Measurements from ENCODE around the gene HILPDA.
A peak's percentile ranks its signal among the peaks of the same experiment; 100 is the strongest.

The HILPDA gene

GRCh38 chr7:128431754-128432153, 23.9 kb upstream of the HILPDA start:
- peaks cover 5 to 16% of the 10 kb centered on the region in 2 experiments for H3K4me1 ChIP-seq (ENCODE audit: control insufficient read depth in 1 of 2, insufficient read depth in 2 of 2, low read length in 2 of 2)
- no peaks in the 10 kb centered on the region for H3K9me3 ChIP-seq (ENCODE audit: insufficient read depth, low read depth, low read length)
- H3K36me3 ChIP-seq (ENCODE audit: control insufficient read depth in 1 of 2, insufficient read depth in 2 of 2, low read length in 2 of 2) = no peaks in the 10 kb centered on the region
- no peak overlapping the region for H2BK12ac ChIP-seq (ENCODE audit: low read length)
- H3K4me2 ChIP-seq (ENCODE audit: low read length) = no peak overlapping the region
- H4K12ac ChIP-seq (ENCODE audit: low read depth, low read length) = no peak overlapping the region
- no peak overlapping the region for H3K27ac ChIP-seq (ENCODE audit: low read depth, low read length)
- H3K79me1 ChIP-seq (ENCODE audit: low read length) = peaks cover 1% of the 10 kb centered on the region
- no peak overlapping the region for H4K91ac ChIP-seq (ENCODE audit: low read depth, low read length)
- no peak overlapping the region for H2AFZ ChIP-seq (ENCODE audit: insufficient read depth, low read length, poor library complexity)
- H2BK5ac ChIP-seq (ENCODE audit: low read depth, low read length, poor library complexity) = no peak overlapping the region
- no peak overlapping the region for H3K18ac ChIP-seq (ENCODE audit: low read length)
- H3K4me3 ChIP-seq (ENCODE audit: low read depth, low read length) = no peak overlapping the region
- H3K79me2 ChIP-seq (ENCODE audit: control insufficient read depth, insufficient read depth, low read length, poor library complexity) = no peaks in the 10 kb centered on the region
- DNase-seq = no peak
- no peak overlapping the region for H4K8ac ChIP-seq (ENCODE audit: low read depth, low read length)
- no peak overlapping the region for H3K9ac ChIP-seq (ENCODE audit: low read length)
- H3K4ac ChIP-seq (ENCODE audit: low read depth, low read length) = no peak overlapping the region
- no peak overlapping the region for H2AK5ac ChIP-seq (ENCODE audit: low read length)
- H3K14ac ChIP-seq (ENCODE audit: low read length) = no peak overlapping the region
- no CpG with 5 or more reads among the region's 2 CpGs for WGBS (ENCODE audit: extremely low coverage, insufficient coverage, insufficient read length)
- H3K23ac ChIP-seq (ENCODE audit: low read length) = no peak overlapping the region
- no peak overlapping the region for H2BK120ac ChIP-seq (ENCODE audit: insufficient read depth, low read length, poor library complexity)
- no peaks in the 10 kb centered on the region for H3K27me3 ChIP-seq (ENCODE audit: insufficient read depth, low read length)

- Histone ChIP-seq H3K18ac (ENCODE audit: low read length) (no peak overlapping the region), H2BK120ac (ENCODE audit: insufficient read depth, low read length, poor library complexity) (no peak overlapping the region), H3K14ac (ENCODE audit: low read length) (no peak overlapping the region), H3K4me3 (ENCODE audit: low read depth, low read length) (no peak overlapping the region), H4K91ac (ENCODE audit: low read depth, low read length) (no peak overlapping the region), H4K8ac (ENCODE audit: low read depth, low read length) (no peak overlapping the region), H2BK12ac (ENCODE audit: low read length) (no peak overlapping the region), H3K4ac (ENCODE audit: low read depth, low read length) (no peak overlapping the region), H3K79me2 (ENCODE audit: control insufficient read depth, insufficient read depth, low read length, poor library complexity) (no peaks in the 10 kb centered on the region), H2AK5ac (ENCODE audit: low read length) (no peak overlapping the region), H3K27ac (ENCODE audit: low read depth, low read length) (peak overlapping the region; percentile 48), H3K36me3 (ENCODE audit: control insufficient read depth in 1 of 2, insufficient read depth in 2 of 2, low read length in 2 of 2) (no peaks in the 10 kb centered on the region), H3K9me3 (ENCODE audit: insufficient read depth, low read depth, low read length) (no peaks in the 10 kb centered on the region), H2BK5ac (ENCODE audit: low read depth, low read length, poor library complexity) (no peak overlapping the region), H3K4me1 (ENCODE audit: control insufficient read depth in 1 of 2, insufficient read depth in 2 of 2, low read length in 2 of 2) (peaks cover 5 to 16% of the 10 kb centered on the region in 2 experiments), H4K12ac (ENCODE audit: low read depth, low read length) (no peak overlapping the region), H3K9ac (ENCODE audit: low read length) (no peak overlapping the region), H3K23ac (ENCODE audit: low read length) (no peak overlapping the region), H3K27me3 (ENCODE audit: insufficient read depth, low read length) (no peaks in the 10 kb centered on the region), H3K4me2 (ENCODE audit: low read length) (no peak overlapping the region), H2AFZ (ENCODE audit: insufficient read depth, low read length, poor library complexity) (no peak overlapping the region), H3K79me1 (ENCODE audit: low read length) (peaks cover 1% of the 10 kb centered on the region)
- WGBS (ENCODE audit: extremely low coverage, insufficient coverage, insufficient read length) = no CpG with 5 or more reads among the region's 4 CpGs
- DNase-seq = peak in 1 of 2 donors; percentile 49
Measured at GRCh38 chr7:128434413-128435326, 21.0 kb upstream of the HILPDA start.

- no peak overlapping the region for H3K4me2 ChIP-seq (ENCODE audit: low read length)
Measured at GRCh38 chr7:128435327-128435686, 20.4 kb upstream of the HILPDA start.

GRCh38 chr7:128437426-128438332, 18.0 kb upstream of the HILPDA start:
- no peak for DNase-seq
- H3K27me3 ChIP-seq (ENCODE audit: insufficient read depth, low read length) = no peaks in the 10 kb centered on the region
- no peak overlapping the region for H4K8ac ChIP-seq (ENCODE audit: low read depth, low read length)
- no peaks in the 10 kb centered on the region for H3K9me3 ChIP-seq (ENCODE audit: insufficient read depth, low read depth, low read length)
- no peak overlapping the region for H2BK5ac ChIP-seq (ENCODE audit: low read depth, low read length, poor library complexity)
- H2BK12ac ChIP-seq (ENCODE audit: low read length) = no peak overlapping the region
- H3K27ac ChIP-seq (ENCODE audit: low read depth, low read length) = no peak overlapping the region
- no peaks in the 10 kb centered on the region for H3K79me2 ChIP-seq (ENCODE audit: control insufficient read depth, insufficient read depth, low read length, poor library complexity)
- no peak overlapping the region for H4K91ac ChIP-seq (ENCODE audit: low read depth, low read length)
- H3K4ac ChIP-seq (ENCODE audit: low read depth, low read length) = no peak overlapping the region
- no CpG with 5 or more reads among the region's 8 CpGs for WGBS (ENCODE audit: extremely low coverage, insufficient coverage, insufficient read length)
- H3K23ac ChIP-seq (ENCODE audit: low read length) = no peak overlapping the region
- H4K12ac ChIP-seq (ENCODE audit: low read depth, low read length) = no peak overlapping the region
- H3K79me1 ChIP-seq (ENCODE audit: low read length) = peaks cover 1% of the 10 kb centered on the region
- H3K14ac ChIP-seq (ENCODE audit: low read length) = no peak overlapping the region
- no peak overlapping the region for H2BK120ac ChIP-seq (ENCODE audit: insufficient read depth, low read length, poor library complexity)
- H3K4me1 ChIP-seq (ENCODE audit: control insufficient read depth in 1 of 2, insufficient read depth in 2 of 2, low read length in 2 of 2) = peaks cover 0 to 5% of the 10 kb centered on the region in 2 experiments
- H3K4me2 ChIP-seq (ENCODE audit: low read length) = no peak overlapping the region
- H3K4me3 ChIP-seq (ENCODE audit: low read depth, low read length) = no peak overlapping the region
- H2AFZ ChIP-seq (ENCODE audit: insufficient read depth, low read length, poor library complexity) = no peak overlapping the region
- H3K18ac ChIP-seq (ENCODE audit: low read length) = no peak overlapping the region
- H3K36me3 ChIP-seq (ENCODE audit: control insufficient read depth in 1 of 2, insufficient read depth in 2 of 2, low read length in 2 of 2) = no peaks in the 10 kb centered on the region
- H3K9ac ChIP-seq (ENCODE audit: low read length) = no peak overlapping the region
- no peak overlapping the region for H2AK5ac ChIP-seq (ENCODE audit: low read length)

More at GRCh38 chr7:128435327-128435686, 20.4 kb upstream of the HILPDA start:
- peaks cover 1% of the 10 kb centered on the region for H3K79me1 ChIP-seq (ENCODE audit: low read length)
- no peaks in the 10 kb centered on the region for H3K79me2 ChIP-seq (ENCODE audit: control insufficient read depth, insufficient read depth, low read length, poor library complexity)
- no peak overlapping the region for H2BK5ac ChIP-seq (ENCODE audit: low read depth, low read length, poor library complexity)
- no peaks in the 10 kb centered on the region for H3K27me3 ChIP-seq (ENCODE audit: insufficient read depth, low read length)
- H4K12ac ChIP-seq (ENCODE audit: low read depth, low read length) = no peak overlapping the region
- H3K4me3 ChIP-seq (ENCODE audit: low read depth, low read length) = no peak overlapping the region
- H4K8ac ChIP-seq (ENCODE audit: low read depth, low read length) = no peak overlapping the region
- H3K36me3 ChIP-seq (ENCODE audit: control insufficient read depth in 1 of 2, insufficient read depth in 2 of 2, low read length in 2 of 2) = no peaks in the 10 kb centered on the region
- peak in 1 of 2 donors; percentile 72 for DNase-seq
- WGBS (ENCODE audit: extremely low coverage, insufficient coverage, insufficient read length) = no CpG with 5 or more reads among the region's 3 CpGs
- H3K4ac ChIP-seq (ENCODE audit: low read depth, low read length) = no peak overlapping the region
- no peak overlapping the region for H2AFZ ChIP-seq (ENCODE audit: insufficient read depth, low read length, poor library complexity)
- H3K9ac ChIP-seq (ENCODE audit: low read length) = no peak overlapping the region
- H3K9me3 ChIP-seq (ENCODE audit: insufficient read depth, low read depth, low read length) = no peaks in the 10 kb centered on the region
- H3K14ac ChIP-seq (ENCODE audit: low read length) = no peak overlapping the region
- H4K91ac ChIP-seq (ENCODE audit: low read depth, low read length) = no peak overlapping the region
- H2BK120ac ChIP-seq (ENCODE audit: insufficient read depth, low read length, poor library complexity) = no peak overlapping the region
- peaks cover 5 to 16% of the 10 kb centered on the region in 2 experiments for H3K4me1 ChIP-seq (ENCODE audit: control insufficient read depth in 1 of 2, insufficient read depth in 2 of 2, low read length in 2 of 2)
- no peak overlapping the region for H3K23ac ChIP-seq (ENCODE audit: low read length)
- H2BK12ac ChIP-seq (ENCODE audit: low read length) = no peak overlapping the region
- H2AK5ac ChIP-seq (ENCODE audit: low read length) = no peak overlapping the region
- peak overlapping the region; percentile 48 for H3K27ac ChIP-seq (ENCODE audit: low read depth, low read length)
- H3K18ac ChIP-seq (ENCODE audit: low read length) = no peak overlapping the region

All from trophoblast cell (in vitro differentiated cells and primary cell).